Measurements from ENCODE around the gene IFI6. TPM values are rescaled to one million over a fixed set of nuclear protein-coding genes. Genes with fewer than 3 reads are reported as not detected.
"Not testable (repeated sequence)": the region's sequence is repeated elsewhere in the genome, so short reads cannot be mapped to it uniquely, and the experiment has no call there.

IFI6 gene
- total RNA-seq, 1 donor from 2014 or later, result 500 TPM

DNA sequence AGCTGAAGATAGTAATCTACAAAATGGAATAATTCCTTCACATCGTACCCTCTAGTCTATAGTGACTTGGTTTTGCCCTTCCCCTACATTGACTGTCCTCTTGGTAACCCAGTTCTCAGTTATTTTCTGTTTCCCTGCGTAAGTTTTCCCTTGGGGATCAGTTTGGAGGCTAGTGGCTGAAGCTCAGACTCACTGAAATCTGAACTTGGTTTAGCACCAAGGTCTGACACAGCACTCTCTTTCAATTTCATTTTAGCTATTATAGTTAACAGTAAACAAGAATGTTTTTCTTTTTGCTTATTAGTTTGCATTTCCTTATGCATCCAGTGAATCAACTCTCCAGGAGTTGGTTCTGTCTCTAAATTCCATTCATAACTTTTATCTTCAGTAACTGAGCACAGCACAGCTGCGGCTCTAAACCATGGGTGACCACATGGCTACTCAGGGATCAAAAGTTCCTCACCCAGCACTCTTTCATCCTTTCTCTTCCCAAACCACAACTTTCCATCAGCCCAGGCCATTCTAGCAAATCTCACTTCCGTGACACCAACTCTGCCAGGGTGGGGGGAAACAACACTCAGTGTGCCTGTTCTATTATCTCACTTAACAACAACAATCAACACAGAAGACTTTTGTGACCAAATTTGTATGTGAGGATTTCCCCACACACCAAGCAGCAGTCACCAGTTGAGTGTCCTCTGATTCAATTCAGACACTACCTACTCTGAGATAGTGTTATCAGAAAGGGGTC is 17.6 kb upstream of the IFI6 start:
- H3K4me3 Mint-ChIP-seq, result no peak overlapping the region
- peaks cover 11% of the 10 kb centered on the region for H3K4me1 Mint-ChIP-seq
- TF ChIP-seq, protein P1, sequence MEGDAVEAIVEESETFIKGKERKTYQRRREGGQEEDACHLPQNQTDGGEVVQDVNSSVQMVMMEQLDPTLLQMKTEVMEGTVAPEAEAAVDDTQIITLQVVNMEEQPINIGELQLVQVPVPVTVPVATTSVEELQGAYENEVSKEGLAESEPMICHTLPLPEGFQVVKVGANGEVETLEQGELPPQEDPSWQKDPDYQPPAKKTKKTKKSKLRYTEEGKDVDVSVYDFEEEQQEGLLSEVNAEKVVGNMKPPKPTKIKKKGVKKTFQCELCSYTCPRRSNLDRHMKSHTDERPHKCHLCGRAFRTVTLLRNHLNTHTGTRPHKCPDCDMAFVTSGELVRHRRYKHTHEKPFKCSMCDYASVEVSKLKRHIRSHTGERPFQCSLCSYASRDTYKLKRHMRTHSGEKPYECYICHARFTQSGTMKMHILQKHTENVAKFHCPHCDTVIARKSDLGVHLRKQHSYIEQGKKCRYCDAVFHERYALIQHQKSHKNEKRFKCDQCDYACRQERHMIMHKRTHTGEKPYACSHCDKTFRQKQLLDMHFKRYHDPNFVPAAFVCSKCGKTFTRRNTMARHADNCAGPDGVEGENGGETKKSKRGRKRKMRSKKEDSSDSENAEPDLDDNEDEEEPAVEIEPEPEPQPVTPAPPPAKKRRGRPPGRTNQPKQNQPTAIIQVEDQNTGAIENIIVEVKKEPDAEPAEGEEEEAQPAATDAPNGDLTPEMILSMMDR (IDR thresholded peaks at IDR 0.05; ENCODE audit: unreplicated experiment), result no peak
- no peaks in the 10 kb centered on the region for H3K27me3 Mint-ChIP-seq (ENCODE audit: low read depth)
- peak overlapping the region; percentile 1 for H3K27ac Mint-ChIP-seq
- no peak for DNase-seq (ENCODE audit: low spot score in 2 of 2, unreplicated experiment in 2 of 2)
- H3K36me3 Mint-ChIP-seq, result peaks cover 3% of the 10 kb centered on the region
- peaks cover 17% of the 10 kb centered on the region for H3K9me3 Mint-ChIP-seq

DNA sequence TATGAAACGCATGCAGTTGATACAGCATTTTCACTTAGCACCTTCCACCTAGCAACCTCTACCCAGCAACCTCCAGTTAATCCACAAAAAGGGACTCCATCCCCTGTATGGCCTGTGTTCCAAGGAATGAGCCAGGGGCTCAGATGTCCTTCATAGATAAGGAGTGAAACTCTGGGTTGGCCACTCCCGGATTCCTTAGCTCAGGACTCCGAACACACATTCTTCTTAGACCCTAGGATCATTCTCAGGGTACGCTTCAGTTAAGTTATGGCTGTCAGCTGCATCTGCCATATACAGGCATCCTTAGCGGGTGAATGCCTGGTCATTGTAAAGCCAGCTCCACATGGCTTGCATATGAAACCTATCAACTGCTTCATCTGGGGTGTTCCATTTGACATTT is 15.9 kb upstream of the IFI6 start:
- Mint-ChIP-seq H3K27ac (no peak overlapping the region), H3K27me3 (ENCODE audit: low read depth) (no peaks in the 10 kb centered on the region), H3K9me3 (peaks cover 10% of the 10 kb centered on the region), H3K36me3 (peaks cover 3% of the 10 kb centered on the region), H3K4me1 (peaks cover 11% of the 10 kb centered on the region), H3K4me3 (no peak overlapping the region)
- TF ChIP-seq, protein P1 (IDR thresholded peaks at IDR 0.05; ENCODE audit: unreplicated experiment), result no peak
- DNase-seq (ENCODE audit: low spot score in 2 of 2, unreplicated experiment in 2 of 2), result no peak

DNA sequence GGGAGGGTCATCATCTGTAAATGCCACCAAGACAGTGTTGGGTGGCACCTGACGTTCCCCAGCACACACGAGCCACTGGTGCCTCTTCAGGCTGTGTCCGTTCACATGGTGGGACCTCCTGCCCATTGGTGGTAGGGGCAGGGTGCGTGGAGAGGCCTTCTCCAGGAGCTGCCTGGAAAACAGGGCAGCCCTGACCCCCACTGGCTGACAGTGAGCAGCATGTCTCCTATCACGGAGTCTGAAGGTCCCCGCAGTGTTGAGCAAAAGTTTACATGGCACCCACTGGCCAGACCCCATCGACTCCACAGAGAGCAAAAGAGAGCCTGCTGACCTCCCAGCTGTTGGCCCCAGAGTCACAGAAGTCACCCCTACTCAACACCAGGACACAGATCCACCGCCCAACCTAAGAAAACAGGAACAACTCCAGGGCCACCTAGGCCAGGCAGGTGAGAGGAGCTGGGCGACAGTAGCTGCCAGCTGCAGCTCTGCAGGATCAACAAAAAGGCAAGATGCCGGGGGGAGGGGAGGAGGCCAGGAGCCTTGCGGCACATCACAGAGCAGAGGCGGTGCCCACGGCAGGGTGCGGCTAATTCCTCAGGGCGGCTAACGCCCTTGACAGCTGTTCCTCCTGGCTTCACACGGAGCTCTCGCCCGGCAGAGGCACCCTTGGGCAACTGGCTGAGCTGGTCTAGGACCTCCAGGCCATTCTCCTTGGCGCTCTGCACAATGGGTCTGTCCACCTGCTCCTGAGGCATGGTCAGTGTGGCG is 14.4 kb upstream of the IFI6 start:
- TF ChIP-seq, protein P1 (IDR thresholded peaks at IDR 0.05; ENCODE audit: unreplicated experiment), result no peak
- DNase-seq (ENCODE audit: low spot score in 2 of 2, unreplicated experiment in 2 of 2), result no peak
- no peak overlapping the region for H3K27ac Mint-ChIP-seq
- peaks cover 3% of the 10 kb centered on the region for H3K36me3 Mint-ChIP-seq
- H3K9me3 Mint-ChIP-seq, result peaks cover 12% of the 10 kb centered on the region
- no peak overlapping the region for H3K4me3 Mint-ChIP-seq
- H3K4me1 Mint-ChIP-seq, result peaks cover 11% of the 10 kb centered on the region
- H3K27me3 Mint-ChIP-seq (ENCODE audit: low read depth), result no peaks in the 10 kb centered on the region

DNA sequence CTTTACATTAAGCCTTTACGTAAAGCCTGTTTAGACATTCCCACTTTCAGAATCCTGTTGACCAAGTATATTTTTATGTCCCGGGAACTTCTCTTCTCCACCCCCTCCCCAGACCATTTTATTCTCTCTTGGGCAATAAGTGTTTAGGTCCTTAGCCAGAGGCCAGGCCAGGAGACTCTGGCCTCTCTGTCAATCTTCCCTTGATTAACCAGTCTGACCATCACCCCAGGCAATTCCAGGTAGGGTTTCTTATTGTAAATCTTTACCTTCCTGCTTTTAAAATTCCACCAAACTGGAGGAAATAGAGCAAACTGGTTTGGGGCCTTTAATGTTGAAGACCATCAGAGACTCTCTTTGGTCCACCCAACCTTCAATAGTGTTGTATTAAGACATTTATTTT is 12.2 kb upstream of the IFI6 start:
- Mint-ChIP-seq H3K4me1 (peaks cover 5% of the 10 kb centered on the region), H3K36me3 (peaks cover 8% of the 10 kb centered on the region), H3K4me3 (no peak overlapping the region), H3K9me3 (peaks cover 16% of the 10 kb centered on the region), H3K27me3 (ENCODE audit: low read depth) (no peaks in the 10 kb centered on the region), H3K27ac (no peak overlapping the region)
- TF ChIP-seq, protein P1 (IDR thresholded peaks at IDR 0.05; ENCODE audit: unreplicated experiment), result no peak
- no peak for DNase-seq (ENCODE audit: low spot score in 2 of 2, unreplicated experiment in 2 of 2)

DNA sequence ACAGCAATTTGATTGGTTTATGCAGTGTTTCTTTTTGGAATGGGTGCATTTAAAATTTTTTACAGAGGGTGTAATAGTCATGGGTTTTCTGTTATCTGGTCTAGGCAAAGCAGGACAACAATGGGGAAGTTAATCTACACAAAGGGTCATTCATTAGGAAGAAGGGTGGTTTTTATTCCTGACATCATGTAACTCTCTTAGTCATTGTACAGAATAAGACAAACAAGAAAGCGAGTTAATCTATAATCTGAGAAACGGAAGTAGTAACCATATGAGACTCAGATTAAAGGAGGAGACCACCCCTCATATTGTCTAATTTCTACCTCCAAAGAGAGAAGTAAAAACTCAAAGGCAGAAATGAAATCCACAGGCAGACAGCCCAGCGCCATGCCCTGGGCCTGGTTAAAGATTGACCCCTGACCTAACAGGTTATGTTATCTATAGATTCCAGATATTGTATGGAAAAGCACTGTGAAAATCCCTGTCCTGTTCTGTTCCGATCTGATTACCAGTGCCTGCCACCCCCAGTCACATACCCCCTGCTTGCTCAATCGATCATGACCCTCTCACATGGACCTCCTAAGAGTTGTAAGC is 10.5 kb upstream of the IFI6 start:
- H3K4me3 Mint-ChIP-seq, result no peak overlapping the region
- peaks cover 8% of the 10 kb centered on the region for H3K36me3 Mint-ChIP-seq
- H3K9me3 Mint-ChIP-seq, result peaks cover 20% of the 10 kb centered on the region
- H3K27ac Mint-ChIP-seq, result no peak overlapping the region
- no peaks in the 10 kb centered on the region for H3K27me3 Mint-ChIP-seq (ENCODE audit: low read depth)
- H3K4me1 Mint-ChIP-seq, result no peaks in the 10 kb centered on the region
- DNase-seq (ENCODE audit: low spot score in 2 of 2, unreplicated experiment in 2 of 2), result no peak
- TF ChIP-seq, protein P1 (IDR thresholded peaks at IDR 0.05; ENCODE audit: unreplicated experiment), result no peak

DNA sequence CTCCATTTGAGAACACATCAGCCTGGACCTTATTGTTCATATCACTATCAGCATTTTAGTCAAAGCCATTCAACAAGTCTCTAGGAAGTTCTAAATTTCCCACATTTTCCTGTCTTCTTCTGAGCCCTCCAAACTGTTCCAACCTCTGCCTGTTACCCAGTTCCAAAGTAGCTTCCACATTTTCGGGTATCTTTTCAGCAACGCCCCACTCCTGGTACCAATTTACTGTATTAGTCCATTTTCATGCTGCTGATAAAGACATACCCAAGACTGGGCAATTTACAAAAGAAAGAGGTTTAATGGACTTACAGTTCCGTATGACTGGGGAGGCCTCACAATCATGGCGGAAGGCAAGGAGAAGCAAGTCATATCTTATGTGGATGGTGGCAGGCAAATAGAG is 9.6 kb upstream of the IFI6 start:
- not testable (repeated sequence) for DNase-seq (ENCODE audit: low spot score in 2 of 2, unreplicated experiment in 2 of 2); H3K4me3 Mint-ChIP-seq; H3K27ac Mint-ChIP-seq; H3K4me1 Mint-ChIP-seq; H3K36me3 Mint-ChIP-seq; H3K27me3 Mint-ChIP-seq (ENCODE audit: low read depth)
- peaks cover 20% of the 10 kb centered on the region for H3K9me3 Mint-ChIP-seq

DNA sequence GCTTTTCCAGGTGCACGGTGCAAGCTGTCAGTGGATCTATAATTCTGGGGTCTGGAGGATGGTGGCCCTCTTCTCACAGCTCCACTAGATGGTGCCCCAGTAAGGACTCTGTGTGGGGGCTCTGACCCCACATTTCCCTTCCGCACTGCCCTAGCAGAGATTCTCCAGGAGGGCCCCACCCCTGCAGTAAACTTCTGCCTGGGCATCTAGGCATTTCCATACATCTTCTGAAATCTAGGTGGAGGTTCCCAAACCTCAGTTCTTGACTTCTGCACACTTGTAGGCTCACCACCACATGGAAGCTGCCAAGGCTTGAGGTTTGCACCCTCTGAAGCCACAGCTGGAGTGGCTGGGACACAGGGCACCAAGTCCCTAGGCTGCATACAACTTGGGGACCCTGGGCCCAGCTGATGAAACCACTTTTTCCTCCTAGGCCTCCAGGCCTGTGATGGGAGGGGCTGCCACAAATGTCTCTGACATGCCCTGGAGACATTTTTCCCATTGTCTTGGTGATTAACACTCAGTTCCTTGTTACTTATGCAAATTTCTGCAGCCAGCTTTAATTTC is 8.3 kb upstream of the IFI6 start:
- not testable (repeated sequence) for H3K4me1 Mint-ChIP-seq; DNase-seq (ENCODE audit: low spot score in 2 of 2, unreplicated experiment in 2 of 2); H3K27ac Mint-ChIP-seq; H3K4me3 Mint-ChIP-seq; H3K27me3 Mint-ChIP-seq (ENCODE audit: low read depth); H3K36me3 Mint-ChIP-seq
- H3K9me3 Mint-ChIP-seq, result peaks cover 20% of the 10 kb centered on the region

Measured in mesothelial cell of epicardium (in vitro differentiated cells).